Stimulated activated naive B cell treated with anti-CD40 and anti-IgM and Interleukin-4, amounts not matched to agents 10 μg/mL and 1 μg/mL and 100 μg/mL, for 72 hours (primary cell): ENCODE measurements around the gene IL1RN.

ENCODE experiments used
- ATAC-seq, 2 donors: fragments of 150-1000 bp; cut with Tn5 transposase; replicated peaks; 2 replicates each; pipeline ENCODE4 v1.10.0; 2021; ENCODE audit warnings: moderate library complexity in 1 of 2
- DNase-seq: peaks from one replicate; pipeline ENCODE4 v3.0.0; 2021
- H3K27ac Mint-ChIP-seq: one replicate; pipeline ENCODE4 v1.8.0; 2022; ENCODE audit warnings: mild to moderate bottlenecking, mixed read lengths
- H3K27me3 Mint-ChIP-seq, 2 donors: one replicate each; pipeline ENCODE4 v1.8.0; 2022; ENCODE audit warnings: mixed read lengths in 2 of 2
- H3K36me3 Mint-ChIP-seq, 2 donors: one replicate each; pipeline ENCODE4 v1.8.0; 2022; ENCODE audit warnings: mixed read lengths in 2 of 2, mild to moderate bottlenecking in 1 of 2
- H3K4me1 Mint-ChIP-seq, 2 donors: one replicate each; pipeline ENCODE4 v1.8.0; 2022; ENCODE audit warnings: mixed read lengths in 2 of 2, mild to moderate bottlenecking in 1 of 2
- H3K4me3 Mint-ChIP-seq, 2 donors: one replicate each; pipeline ENCODE4 v1.8.0; 2022; ENCODE audit warnings: mild to moderate bottlenecking in 2 of 2, mixed read lengths in 2 of 2, moderate library complexity in 1 of 2
- H3K9me3 Mint-ChIP-seq, 2 donors: one replicate each; pipeline ENCODE4 v1.8.0; 2022; ENCODE audit warnings: mixed read lengths in 2 of 2, mild to moderate bottlenecking in 1 of 2

Gene IL1RN

DNA sequence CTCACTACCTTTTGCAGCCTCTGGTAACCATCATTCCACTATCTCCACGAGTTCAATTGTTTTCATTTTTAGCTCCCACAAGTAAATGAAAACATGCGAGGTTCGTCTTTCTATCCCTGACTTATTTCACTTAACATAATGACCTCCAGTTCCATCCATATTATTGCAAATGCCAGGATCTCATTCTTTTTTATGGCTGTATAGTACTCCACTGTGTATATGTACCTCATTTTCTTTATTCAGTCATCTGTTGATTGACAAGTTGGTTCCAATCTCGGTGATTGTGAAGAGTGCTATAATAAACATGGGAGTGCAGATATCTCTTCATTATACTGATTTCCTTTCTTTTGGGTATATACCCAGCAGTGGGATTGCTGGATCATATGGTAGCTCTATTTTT lies 16.9 kb downstream of the IL1RN start:
- Mint-ChIP-seq H3K4me3 (no peak overlapping the region), H3K9me3 (no peaks in the 10 kb centered on the region), H3K27me3 (no peaks in the 10 kb centered on the region), H3K36me3 (no peaks in the 10 kb centered on the region), H3K27ac (no peak overlapping the region), H3K4me1 (peaks cover 8 to 9% of the 10 kb centered on the region in 2 donors)
- DNase-seq (no peak), ATAC-seq (no peak)

DNA sequence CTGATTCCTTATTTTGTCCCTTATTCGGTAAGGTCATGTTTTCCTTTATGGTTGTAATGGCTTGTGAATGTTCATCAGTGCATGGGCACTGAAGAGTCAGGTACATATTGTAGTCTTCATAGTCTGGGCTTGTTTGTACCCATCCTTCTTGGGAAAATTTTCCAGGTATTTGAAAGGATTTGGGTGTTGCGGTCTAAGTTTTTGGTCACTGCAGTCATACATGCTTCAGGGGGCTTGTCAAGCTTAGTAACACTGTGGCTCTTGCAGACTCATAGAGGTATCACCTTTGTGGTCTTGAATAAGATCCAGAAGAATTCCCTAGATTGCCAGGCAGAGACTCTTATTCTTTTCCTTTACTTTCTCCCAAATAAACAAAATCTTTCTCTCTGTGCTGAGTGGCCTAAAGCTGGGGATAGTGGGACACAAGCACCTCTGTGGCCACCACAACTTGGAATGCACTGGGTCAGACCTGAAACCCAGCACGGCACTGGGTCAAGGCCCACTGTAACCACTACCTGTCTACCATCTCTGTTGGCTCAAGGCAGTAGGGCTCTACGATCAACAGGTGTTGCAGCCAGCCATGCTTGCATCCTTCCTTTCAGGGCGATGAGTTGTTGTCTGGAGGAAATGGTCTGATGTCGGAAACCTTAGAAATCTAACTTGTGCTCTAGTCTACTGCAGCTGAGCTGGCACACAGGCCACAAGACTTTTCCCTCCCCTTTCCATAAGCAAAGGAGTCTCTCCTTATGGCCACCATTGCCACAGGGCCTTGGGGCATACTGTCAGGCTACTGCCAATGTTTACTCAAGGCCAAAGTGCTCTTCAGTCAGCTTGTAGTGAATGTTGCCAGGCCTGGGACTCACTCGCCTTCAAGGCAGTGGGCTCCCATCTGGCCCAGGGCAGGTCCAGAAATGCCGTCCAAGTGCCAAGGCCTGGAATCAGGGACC lies 21.5 kb downstream of the IL1RN start:
- ATAC-seq (peak; percentile 57 to 69), DNase-seq (no peak)
- no peak overlapping the region for H3K4me3 Mint-ChIP-seq
- peak overlapping the region; percentile 81 for H3K27ac Mint-ChIP-seq
- no peaks in the 10 kb centered on the region for H3K9me3 Mint-ChIP-seq
- no peaks in the 10 kb centered on the region for H3K36me3 Mint-ChIP-seq
- no peaks in the 10 kb centered on the region for H3K27me3 Mint-ChIP-seq
- H3K4me1 Mint-ChIP-seq, result peaks cover 21 to 29% of the 10 kb centered on the region in 2 donors

DNA sequence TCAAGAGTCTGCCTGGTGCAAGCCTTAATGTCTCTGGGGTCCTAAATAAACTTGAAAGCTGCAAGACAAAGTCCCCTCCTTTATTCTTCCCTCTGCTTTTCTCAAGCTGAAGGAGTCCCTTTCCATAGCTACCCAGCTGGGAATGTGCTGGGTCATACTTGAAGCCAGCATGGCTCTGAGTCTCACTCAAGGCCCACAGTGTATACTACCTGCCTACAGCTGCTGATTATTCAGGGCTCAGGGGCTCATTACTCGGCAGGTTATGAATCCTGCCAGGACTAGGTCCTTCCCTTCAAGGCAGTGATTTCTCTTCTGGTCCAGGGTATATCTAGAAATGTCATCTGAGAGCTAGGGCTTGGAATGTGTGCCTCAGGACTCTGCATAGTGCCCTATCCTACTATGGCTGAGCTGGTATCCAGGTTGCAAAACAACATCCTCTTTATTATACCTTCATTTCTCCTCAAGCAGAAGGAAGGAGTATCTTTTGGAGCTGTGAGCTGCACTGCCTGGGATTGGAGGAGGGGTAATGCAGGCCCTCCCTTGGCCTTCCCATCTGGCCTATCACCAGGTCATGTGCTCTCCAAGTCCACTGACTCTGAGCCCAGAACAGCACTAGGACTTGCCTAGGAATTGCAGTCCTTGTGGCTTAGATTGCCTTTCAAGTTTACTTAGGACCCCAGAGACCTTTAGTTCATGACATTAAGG lies 22.3 kb downstream of the IL1RN start:
- Mint-ChIP-seq H3K9me3 (no peaks in the 10 kb centered on the region), H3K27ac (peak overlapping the region; percentile 67)

DNA sequence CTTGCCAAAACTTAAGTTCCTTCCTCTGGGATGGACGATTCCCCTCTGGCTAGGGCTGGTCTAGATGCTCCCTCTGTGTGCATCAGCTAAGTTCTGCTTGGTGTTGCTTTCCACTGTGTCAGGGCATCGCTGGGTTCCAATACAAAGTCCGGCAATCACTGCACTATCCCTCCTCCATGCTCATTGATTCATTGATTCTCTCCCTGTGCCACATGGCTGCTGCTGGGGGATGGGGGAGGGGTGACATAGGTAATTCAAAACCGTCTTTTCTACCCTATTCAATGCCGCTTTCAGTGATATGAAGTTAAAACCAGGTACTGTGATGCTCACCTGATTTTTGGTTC lies 22.8 kb downstream of the IL1RN start:
- Mint-ChIP-seq H3K27ac (no peak overlapping the region), H3K27me3 (no peaks in the 10 kb centered on the region), H3K4me3 (no peak overlapping the region), H3K36me3 (no peaks in the 10 kb centered on the region), H3K4me1 (peaks cover 21 to 29% of the 10 kb centered on the region in 2 donors), H3K9me3 (no peaks in the 10 kb centered on the region)
- no peak for DNase-seq
- ATAC-seq, result no peak

More for the DNA sequence above, 22.3 kb downstream of the IL1RN start:
- no peaks in the 10 kb centered on the region for H3K27me3 Mint-ChIP-seq
- DNase-seq (no peak), ATAC-seq (peak in 1 of 2 donors; percentile 7)
- no peaks in the 10 kb centered on the region for H3K36me3 Mint-ChIP-seq
- H3K4me3 Mint-ChIP-seq, result no peak overlapping the region
- H3K4me1 Mint-ChIP-seq, result peaks cover 21 to 29% of the 10 kb centered on the region in 2 donors

DNA sequence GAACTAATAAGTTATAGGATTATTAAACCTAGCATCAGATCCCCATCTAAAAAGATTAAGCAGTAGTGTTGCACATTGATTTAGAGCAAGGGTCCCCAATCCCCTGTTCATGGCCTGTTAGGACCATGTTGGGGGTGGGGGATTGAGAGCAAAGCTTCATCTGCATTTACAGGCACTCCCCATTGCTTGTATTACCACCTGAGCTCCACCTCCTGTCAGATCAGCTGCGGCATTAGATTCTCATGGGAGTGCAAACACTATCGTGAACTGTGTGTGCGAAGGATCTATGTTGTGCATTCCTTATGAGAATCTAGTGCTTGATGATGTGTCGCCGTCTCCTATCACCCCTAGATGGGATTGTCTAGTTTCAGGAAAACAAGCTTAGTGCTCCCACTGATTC lies 27.9 kb downstream of the IL1RN start:
- no peak for ATAC-seq
- H3K4me3 Mint-ChIP-seq, result no peak overlapping the region
- no peaks in the 10 kb centered on the region for H3K27me3 Mint-ChIP-seq
- H3K27ac Mint-ChIP-seq, result peak overlapping the region; percentile 56
- H3K4me1 Mint-ChIP-seq, result peaks cover 16 to 23% of the 10 kb centered on the region in 2 donors
- no peaks in the 10 kb centered on the region for H3K9me3 Mint-ChIP-seq
- no peaks in the 10 kb centered on the region for H3K36me3 Mint-ChIP-seq
- DNase-seq, result no peak

DNA sequence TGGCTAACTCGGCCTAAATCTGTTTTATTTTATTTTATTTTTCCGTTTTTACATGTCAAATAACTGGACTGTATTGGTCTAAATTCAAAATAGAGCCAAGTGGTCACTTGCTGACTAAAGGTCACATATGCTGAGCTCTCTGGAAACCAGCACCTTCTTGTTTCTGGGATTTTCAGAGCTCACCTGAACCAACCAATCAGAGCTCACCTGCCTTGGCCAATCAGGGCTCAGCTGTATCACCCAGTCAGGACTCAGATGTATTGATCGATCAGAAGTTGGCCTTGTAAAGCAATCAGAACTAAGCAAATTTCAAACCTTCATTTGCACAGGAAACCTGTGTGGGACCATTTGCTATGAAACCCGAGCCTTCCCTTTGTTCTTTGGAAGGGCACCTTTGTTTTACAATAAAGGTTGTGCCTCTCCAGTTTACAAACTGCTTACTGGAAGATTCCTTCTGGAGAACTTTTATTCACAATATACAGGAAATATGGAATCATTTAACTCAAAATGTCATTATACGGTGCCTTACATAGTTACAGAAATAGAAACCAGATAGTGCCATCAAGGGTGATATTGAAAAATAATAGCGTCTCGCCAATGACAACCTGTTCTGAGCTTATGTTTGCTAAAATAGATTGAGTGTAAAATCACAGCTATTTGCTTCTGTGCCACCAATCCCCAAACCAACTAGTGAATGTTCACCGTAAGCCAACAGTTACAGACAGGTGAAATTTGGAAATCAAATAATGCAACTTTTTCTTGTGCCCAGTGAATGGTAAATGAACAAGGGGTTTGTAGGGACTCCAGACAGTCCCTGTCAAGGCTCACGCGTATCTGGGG lies 29.1 kb downstream of the IL1RN start:
- Mint-ChIP-seq H3K4me1 (peaks cover 16 to 18% of the 10 kb centered on the region in 2 donors), H3K9me3 (no peaks in the 10 kb centered on the region), H3K4me3 (peak overlapping the region; percentile 69 to 72), H3K27me3 (no peaks in the 10 kb centered on the region), H3K36me3 (no peaks in the 10 kb centered on the region), H3K27ac (peak overlapping the region; percentile 20)
- ATAC-seq, result no peak
- DNase-seq, result no peak

DNA sequence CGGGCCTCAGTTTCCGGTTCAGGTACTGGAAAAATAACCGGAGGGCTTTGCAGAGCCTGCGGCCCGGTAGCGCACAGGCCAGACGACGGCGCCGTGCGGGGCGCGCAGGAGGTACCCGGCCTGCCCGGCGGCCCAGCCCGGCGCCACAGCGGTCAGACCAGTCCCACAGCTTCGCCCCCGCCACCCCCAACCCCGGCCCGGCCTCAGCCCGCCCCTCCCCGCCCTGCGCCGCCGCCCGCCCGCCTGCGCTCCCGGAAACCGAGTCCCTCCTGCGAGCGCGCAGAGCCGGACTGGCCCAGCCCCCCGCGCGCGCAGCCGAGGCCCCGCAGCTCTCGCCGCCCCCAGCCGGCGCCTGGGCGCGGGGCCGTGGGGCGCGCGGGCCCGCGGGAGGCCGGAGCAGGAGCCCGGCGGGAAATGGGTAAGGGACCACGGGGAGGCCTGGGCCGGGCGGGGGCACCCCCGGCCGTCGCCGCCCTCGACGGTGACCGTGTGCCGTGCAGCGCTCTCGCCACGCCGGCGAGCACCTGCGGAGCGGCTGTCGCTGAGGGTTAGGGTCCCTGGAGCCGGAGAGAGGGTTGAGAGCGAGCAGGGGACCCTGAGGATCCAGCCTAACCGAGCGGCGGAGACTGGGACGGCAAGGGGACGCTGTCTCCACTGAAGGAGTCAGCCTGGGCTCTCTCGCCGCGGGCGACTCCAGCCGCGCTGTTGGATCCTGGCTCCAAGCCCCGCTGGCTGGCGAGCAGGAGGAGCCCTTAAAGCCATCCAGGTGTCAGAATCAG lies 29.9 kb downstream of the IL1RN start:
- peak overlapping the region; percentile 20 for H3K27ac Mint-ChIP-seq
- no peak for DNase-seq
- no peaks in the 10 kb centered on the region for H3K27me3 Mint-ChIP-seq
- no peaks in the 10 kb centered on the region for H3K9me3 Mint-ChIP-seq
- H3K4me3 Mint-ChIP-seq, result peak overlapping the region; percentile 82 to 88
- peaks cover 12 to 13% of the 10 kb centered on the region in 2 donors for H3K4me1 Mint-ChIP-seq
- no peaks in the 10 kb centered on the region for H3K36me3 Mint-ChIP-seq
- peak; percentile 82 to 85 for ATAC-seq

DNA sequence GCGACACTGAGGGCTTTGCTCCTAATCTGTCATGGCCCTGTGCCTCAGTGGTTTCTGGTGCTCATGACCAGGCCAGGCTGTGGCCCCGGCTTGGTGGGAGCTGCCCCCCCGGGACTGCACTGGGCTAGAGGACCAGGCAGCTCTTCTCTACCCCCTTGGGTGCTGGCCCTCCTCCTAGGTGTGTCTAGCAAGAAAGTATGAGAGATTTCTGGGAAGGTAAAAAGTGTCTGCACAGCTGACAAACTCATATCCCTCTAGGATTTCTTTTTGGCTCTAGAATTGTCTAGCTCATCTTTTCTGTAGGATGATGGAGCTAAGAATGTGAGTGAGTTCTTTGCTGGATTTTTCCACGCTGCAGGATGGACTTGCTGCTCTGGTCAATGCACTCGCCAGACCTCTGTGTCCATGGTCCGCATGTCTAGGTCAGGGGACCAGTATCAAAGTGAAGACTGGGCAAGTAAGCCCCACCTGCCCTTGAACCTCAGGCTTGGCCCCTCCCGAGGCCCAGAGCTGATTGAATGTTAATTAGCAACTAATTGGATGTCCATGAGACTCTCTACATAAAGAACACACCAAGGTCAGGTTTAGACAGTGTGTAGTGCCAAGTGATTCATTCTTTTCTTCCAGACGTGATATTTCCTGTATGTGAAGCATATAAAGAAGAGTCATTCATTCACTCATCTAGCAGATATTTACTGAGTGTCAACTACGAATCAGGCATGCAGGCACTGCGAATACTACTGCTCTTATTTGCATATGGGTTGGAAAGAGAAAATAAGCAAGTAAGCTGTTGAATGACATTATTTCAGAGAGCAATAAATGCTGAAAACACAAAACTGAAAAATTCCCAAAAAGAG lies 30.7 kb downstream of the IL1RN start:
- H3K4me1 Mint-ChIP-seq, result peaks cover 12 to 13% of the 10 kb centered on the region in 2 donors
- H3K4me3 Mint-ChIP-seq, result peak overlapping the region; percentile 82 to 88
- no peak for ATAC-seq
- DNase-seq, result no peak
- H3K9me3 Mint-ChIP-seq, result no peaks in the 10 kb centered on the region
- H3K27ac Mint-ChIP-seq, result peak overlapping the region; percentile 79
- H3K36me3 Mint-ChIP-seq, result no peaks in the 10 kb centered on the region
- H3K27me3 Mint-ChIP-seq, result no peaks in the 10 kb centered on the region

DNA sequence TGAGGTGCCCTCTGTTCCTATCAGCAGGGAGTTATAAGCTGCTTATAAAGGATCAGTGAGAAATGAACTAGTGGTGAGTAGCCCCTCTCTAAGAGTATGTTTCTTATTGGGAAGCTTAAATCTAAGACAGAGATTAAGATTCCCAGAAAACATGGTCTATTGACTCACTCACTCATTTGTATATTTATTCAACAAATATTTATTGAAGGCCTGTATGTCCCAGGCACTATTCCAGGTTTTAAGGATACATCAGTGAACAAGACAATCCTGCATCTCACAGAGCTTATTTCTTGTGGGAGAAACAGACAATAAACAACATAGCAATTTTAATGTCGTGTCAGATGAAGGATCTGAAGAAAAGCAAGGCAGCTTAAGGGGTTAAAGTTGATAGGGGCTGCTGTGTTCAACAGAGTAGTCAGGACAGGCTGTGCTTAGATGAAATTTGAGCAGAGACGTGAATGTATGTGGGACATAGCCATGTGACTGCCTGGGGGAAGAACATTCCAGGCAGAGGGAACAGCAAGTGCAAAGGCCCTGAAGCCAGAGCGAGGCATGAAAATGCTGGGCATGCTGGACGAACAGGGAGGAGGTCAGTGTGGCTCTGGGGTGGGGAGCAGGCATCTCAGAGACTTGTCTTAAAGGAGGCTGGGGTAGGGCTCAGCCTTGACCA lies 31.6 kb downstream of the IL1RN start:
- Mint-ChIP-seq H3K27ac (peak overlapping the region; percentile 28), H3K4me3 (no peak overlapping the region), H3K9me3 (no peaks in the 10 kb centered on the region), H3K36me3 (no peaks in the 10 kb centered on the region), H3K27me3 (no peaks in the 10 kb centered on the region), H3K4me1 (peaks cover 12 to 13% of the 10 kb centered on the region in 2 donors)
- ATAC-seq, result no peak
- DNase-seq, result no peak

DNA sequence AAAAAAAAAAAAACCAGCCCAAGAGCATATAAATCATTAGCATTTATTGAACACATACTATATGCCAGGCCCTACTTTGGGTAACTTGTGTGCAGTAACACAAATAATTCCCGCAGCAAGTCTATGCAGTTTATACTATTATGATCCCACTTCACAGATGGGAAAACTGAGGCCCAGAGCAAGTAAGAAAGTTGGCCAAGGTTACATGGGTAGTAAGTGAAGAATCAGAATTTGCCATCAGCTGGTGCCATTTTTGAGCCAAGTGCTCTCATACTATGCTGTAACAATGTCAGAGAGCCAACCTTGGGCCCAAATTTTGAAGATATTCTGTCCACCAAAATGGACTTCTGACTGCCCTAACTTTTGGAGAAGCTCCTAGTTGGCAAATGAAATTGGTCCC lies 32.9 kb downstream of the IL1RN start:
- Mint-ChIP-seq H3K4me1 (peaks cover 13 to 16% of the 10 kb centered on the region in 2 donors), H3K9me3 (no peaks in the 10 kb centered on the region), H3K27me3 (no peaks in the 10 kb centered on the region), H3K36me3 (no peaks in the 10 kb centered on the region), H3K4me3 (no peak overlapping the region), H3K27ac (no peak overlapping the region)
- DNase-seq, result no peak
- no peak for ATAC-seq

DNA sequence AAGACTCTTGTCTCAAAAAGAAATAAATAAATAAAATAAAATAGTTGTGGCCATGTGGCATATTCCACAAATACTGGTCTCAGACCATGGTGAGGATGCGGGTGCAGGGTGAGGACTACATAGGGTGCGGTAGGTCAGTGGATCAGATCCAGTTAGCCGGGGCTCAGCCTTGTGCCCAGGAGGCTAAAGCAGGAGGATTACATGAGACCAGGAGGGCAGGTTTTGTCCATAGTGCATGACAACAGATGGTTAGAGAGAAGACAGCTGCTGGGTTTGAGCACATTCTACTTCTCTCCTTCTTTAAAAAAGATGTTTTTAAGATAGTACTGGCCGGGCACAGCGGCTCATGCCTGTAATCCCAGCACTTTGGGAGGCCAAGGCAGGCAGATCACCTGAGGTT lies 33.6 kb downstream of the IL1RN start:
- Mint-ChIP-seq H3K4me1 (peaks cover 13 to 16% of the 10 kb centered on the region in 2 donors), H3K27me3 (no peaks in the 10 kb centered on the region), H3K9me3 (no peaks in the 10 kb centered on the region), H3K4me3 (no peak overlapping the region), H3K36me3 (no peaks in the 10 kb centered on the region), H3K27ac (no peak overlapping the region)
- DNase-seq, result no peak
- ATAC-seq, result no peak

DNA sequence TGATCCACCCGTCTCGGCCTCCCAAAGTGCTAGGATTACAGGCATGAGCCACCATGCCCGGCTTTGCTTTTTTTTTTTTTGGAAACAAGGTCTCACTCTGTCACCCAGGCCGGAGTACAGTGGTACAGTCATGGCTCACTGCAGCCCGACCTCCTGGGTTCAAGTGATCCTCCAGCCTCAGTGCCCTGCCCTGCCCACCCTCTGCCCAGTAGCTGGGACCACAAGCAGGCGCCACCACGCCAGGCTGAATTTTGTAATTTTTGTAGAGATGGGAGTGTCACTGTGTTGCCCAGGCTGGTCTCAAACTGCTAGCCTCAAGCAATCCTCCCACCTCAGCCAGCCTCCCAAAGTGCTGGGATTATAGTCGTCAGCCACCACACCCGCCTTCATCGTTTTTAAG lies 34.8 kb downstream of the IL1RN start:
- H3K27ac Mint-ChIP-seq, result no peak overlapping the region
- no peak overlapping the region for H3K4me3 Mint-ChIP-seq
- H3K36me3 Mint-ChIP-seq, result no peaks in the 10 kb centered on the region
- ATAC-seq, result no peak
- no peaks in the 10 kb centered on the region for H3K9me3 Mint-ChIP-seq
- no peak for DNase-seq
- H3K27me3 Mint-ChIP-seq, result no peaks in the 10 kb centered on the region
- H3K4me1 Mint-ChIP-seq, result peaks cover 12 to 15% of the 10 kb centered on the region in 2 donors
